SK-N-SH (cell line): Measurements from ENCODE around the gene PRDM15.

Source experiments
- CTCF ChIP-seq: fragments of 200-600 bp; sonication (generic); IDR thresholded peaks from 2 replicates; pipeline ENCODE4 v1.6.1; 2017; ENCODE audit warnings: antibody characterized with exemption, mild to moderate bottlenecking, moderate library complexity
- IRF3 ChIP-seq: fragments of 150-350 bp; IDR thresholded peaks from 2 replicates; pipeline ENCODE4 v1.6.1; 2016; ENCODE audit warnings: mild to moderate bottlenecking, low read depth, low read length
- USF2 ChIP-seq: fragments of 150-350 bp; IDR thresholded peaks from 2 replicates; pipeline ENCODE4 v1.6.1; 2017; ENCODE audit warnings: antibody characterized with exemption, low read length, low read depth, borderline replicate concordance

- no peak for TF ChIP-seq USF2
- no peak for TF ChIP-seq IRF3
- TF ChIP-seq CTCF: peak; percentile 75
These were observed 61.9 kb downstream of the PRDM15 start for GRCh38 chr21:41817228-41817627.
